SIG-M5 treated with dmso at 0.1 percent for 504 hours (cell line): ENCODE data around the gene FAM47E.
A peak's percentile ranks its signal among the peaks of the same experiment; 100 is the strongest.
"Not testable (repeated sequence)": the region's sequence is repeated elsewhere in the genome, so short reads cannot be mapped to it uniquely, and the experiment has no call there.

Experiments used
- DNase-seq: peaks from one replicate; lab custom pipeline; 2025; ENCODE audit not compliant: unreplicated experiment; lab: John Stamatoyannopoulos, UW

The FAM47E gene

GRCh38 chr4:76224171-76224570, 27.4 kb upstream of the FAM47E start:
- no peak for DNase-seq

DNA sequence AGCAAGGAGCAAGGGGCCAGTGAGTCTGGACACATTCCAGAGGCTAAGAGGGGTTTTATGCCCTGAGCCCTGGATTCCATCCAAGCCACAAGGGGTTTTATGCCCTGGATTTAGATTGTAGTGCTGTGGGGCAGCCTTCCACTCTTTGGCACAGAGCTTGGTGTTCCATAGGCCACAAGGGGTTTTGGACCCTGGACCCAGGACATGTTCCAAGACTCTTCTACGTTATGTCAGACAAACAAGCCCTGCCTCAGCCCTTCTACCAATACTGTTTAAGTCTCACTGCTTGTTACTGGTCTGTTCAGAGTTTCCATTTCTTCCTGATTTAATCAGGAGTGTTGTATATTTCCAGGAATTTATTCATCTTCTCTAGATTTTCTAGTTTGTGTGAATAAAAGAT, 25.1 kb upstream of the FAM47E start:
- no peak for DNase-seq

DNA sequence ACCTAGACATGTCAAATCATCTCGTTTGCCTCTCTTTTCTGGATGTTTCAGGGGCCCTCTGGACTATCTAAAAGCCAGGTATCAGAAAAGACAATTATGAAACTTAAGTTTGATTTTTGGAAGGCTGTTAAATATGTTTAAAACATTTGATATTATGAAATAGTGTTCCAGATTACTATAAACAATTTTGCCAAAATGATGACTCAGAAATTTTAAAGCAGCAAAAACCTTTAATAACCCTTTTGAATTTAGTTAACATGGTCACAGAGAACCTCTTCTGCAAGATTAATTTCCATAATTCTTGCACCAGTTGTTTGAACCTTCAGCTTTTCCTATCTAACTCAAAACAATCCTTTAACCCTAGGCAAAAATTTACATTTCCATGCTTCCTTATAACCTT, 18.8 kb upstream of the FAM47E start:
- DNase-seq: no peak

GRCh38 chr4:76233083-76233482, 18.4 kb upstream of the FAM47E start:
- DNase-seq: no peak

- DNase-seq: no peak
Observed at GRCh38 chr4:76233529-76233928, 18.0 kb upstream of the FAM47E start.

DNA sequence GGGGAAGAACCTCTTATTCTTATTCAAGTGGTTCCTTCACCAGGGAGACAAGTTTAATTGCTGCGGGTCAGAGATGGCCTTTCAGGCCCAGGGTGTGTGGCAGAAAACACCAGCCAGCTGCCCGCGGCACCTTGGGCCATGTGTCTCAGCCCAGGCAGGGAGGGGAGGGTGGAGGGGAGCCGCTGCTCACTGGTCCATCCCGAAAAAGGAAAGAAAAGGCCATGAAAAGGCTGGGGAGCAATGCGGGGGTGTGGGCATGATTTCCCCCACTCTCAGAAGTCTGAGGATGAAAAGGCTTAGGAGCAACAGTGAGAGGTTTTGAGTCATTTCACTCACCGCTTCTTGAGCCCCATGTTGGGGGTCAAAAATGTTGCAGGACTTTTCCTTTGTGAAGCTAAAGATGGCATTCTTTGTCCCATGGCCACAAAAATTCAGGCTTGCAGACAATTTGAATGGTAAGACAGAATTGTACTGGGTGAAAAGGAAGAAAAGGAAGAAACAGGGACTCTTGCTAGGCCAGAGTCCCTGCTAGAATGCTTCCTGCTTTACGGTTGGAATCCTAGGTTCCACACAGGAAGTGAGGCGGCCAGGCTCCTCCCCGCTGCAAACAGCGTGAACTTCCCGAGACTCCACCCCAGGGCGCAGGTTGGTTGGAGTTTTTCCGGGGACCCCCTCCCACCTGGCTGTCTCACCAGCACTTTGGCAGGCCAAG, 17.4 kb upstream of the FAM47E start:
- DNase-seq: no peak

- DNase-seq: no peak
Observed at GRCh38 chr4:76234679-76235044, 16.9 kb upstream of the FAM47E start.

DNA sequence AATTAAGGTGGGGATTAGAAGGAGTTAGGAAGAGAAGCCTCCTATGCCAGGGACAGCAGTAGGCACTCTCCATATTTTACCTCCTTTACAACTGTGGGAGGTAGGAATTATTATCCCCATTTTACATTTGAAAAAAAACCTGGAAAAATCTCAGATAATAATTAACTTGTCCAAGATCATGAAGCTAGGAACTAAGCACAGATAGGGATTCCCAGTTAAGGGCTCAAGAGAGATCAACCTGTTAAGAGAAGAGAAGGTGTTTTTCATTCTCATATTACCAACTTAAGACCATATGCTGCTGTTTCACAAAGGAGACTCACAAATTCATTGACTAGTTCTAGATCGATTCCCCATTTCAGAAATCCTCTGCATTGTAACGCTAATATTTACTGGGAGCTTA, 16.1 kb upstream of the FAM47E start:
- DNase-seq: no peak

- peak; percentile 17 for DNase-seq
Observed at GRCh38 chr4:76235915-76236314, 15.6 kb upstream of the FAM47E start.

- DNase-seq: no peak
Observed at GRCh38 chr4:76238236-76238635, 13.3 kb upstream of the FAM47E start.

DNA sequence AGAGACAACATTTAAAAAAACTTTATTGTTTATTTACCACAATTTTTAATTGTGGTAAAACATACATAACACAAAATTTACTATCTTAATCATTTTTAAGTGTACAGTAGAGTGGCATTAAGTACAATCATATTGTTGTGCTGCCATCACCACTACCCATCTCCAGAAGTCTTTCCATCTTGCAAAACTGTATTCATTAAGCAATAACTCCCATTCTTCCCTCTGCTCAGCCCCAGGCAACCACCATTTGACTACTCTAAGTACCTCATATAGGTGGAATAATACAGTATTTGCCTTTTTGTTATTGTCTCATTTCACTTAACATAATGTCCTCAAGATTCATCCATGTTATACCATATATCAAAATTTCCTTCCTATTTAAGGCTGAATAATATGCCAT, 12.8 kb upstream of the FAM47E start:
- DNase-seq: no peak

DNA sequence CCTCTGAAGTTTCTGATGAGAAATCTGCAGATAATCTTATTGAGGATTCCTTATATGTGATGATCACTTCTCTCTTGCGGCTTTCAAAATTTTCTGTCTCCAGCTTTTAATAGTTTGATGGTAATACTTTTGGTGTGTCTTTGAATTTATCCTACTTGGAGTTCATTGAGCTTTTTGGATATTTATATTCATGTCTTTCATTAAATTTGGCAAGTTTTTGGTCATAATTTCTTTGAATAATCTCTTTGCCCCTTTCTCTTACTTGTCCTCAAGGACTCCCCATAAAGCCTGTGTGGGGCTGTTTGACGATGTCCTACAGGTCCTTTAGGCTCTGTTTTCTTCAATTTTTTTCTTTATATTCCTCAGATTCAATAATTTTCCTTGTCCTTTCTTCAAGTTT, 11.3 kb upstream of the FAM47E start:
- no peak for DNase-seq

DNA sequence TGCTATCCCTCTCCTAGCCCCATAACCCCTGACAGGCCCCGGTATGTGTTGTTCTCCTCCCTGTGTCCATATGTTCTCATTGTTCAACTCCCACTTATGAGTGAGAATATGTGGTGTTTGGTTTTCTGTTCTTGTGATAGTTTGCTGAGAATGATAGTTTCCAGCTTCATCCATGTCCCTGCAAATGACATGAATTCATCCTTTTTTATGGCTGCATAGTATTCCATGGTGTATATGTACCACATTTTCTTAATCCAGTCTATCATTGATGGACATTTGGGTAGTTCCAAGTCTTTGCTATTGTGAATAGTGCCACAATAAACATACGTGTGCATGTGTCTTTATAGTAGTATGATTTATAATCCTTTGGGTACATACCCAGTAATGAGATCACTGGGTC, 7.6 kb upstream of the FAM47E start:
- DNase-seq: not testable (repeated sequence)

GRCh38 chr4:76246025-76246424, 5.5 kb upstream of the FAM47E start:
- DNase-seq: no peak

DNA sequence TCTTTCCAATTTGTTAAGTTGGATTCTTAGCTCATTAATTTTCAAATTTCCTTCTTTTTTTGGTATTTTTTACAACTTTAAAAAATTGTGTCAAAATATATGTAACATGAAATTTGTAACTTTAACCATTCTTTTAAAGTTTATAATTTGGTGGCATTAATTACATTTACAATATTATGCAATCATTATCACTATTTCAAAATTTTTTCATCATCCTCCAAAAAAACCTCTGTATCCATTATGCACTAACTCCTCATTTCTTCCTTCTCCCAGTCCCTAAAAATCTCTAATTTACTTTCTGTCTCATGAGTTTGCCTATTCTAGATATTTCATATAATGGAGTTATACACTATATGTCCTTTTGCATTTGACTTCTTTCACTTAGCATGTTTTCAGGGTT, 4.7 kb upstream of the FAM47E start:
- DNase-seq: no peak

DNA sequence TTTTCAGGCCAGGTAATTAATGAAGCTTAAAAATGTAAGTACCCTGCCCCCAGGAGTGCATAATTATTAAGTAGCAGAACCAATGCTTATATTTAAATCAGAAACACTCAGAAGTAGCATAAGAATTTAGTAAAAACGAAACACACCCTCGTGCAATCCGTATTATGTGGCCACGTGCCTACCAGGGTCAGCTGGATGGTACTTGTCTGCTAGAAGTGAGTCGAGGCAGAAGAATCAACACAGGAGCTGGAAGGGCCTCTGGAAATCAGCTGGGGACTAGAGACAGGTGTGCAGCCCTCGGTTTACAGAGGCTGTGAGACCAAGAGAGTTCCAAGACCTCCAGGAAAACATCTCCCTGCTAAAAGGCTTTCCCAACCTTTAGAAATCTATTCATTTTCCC, 559 bp upstream of the FAM47E start:
- DNase-seq: no peak

DNA sequence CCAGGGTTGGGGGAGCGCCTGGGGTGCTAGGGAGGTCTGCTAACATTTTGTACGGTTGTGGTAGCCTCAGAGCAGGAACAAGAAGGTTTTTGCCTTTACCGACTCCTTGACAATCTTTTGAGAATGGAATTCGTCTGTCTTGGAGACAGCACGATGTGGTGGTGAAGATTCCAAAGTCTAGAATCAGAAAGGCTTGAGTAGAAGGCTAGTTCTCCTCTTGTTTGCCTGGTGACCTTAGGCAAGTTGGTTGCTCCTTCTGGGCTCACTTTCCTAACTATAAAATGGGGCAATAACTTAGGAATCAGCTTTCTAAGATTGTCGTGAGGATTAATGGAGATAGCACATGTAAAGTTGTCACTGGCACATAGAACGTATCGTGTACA, 741 bp downstream of the FAM47E start:
- DNase-seq: no peak

DNA sequence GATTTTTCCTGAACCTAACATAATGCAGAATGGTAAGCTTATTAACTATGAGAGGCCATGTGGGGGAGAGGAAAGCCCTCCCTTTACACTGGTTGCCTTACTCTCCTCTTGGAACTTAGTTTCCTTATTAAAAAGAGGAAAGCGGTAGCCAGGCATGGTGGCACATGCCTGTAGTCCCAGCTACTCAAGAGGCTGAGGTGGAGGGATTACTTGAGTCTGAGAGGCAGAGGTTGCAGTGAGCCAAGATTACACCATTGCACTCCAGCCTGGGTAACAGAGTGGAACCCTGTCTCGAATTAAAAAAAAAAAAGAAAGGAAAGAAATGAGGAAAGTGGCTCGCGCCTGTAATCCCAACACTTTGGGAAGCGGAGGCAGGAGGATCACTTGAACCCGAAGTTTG, 2.0 kb downstream of the FAM47E start:
- DNase-seq: no peak

GRCh38 chr4:76256032-76256431, 4.5 kb downstream of the FAM47E start:
- no peak for DNase-seq

GRCh38 chr4:76256968-76257367, 5.4 kb downstream of the FAM47E start:
- no peak for DNase-seq

- no peak for DNase-seq
Observed at GRCh38 chr4:76257824-76258223, 6.3 kb downstream of the FAM47E start.

- DNase-seq: no peak
Observed at GRCh38 chr4:76260571-76260970, 9.1 kb downstream of the FAM47E start.

- no peak for DNase-seq
Observed at GRCh38 chr4:76265631-76266218, 14.2 kb downstream of the FAM47E start.
